Progenitor cell of endocrine pancreas (in vitro differentiated cells): ENCODE measurements around the gene SDK2. TPM values are rescaled to one million over a fixed set of nuclear protein-coding genes. Genes with fewer than 3 reads are reported as not detected.

Experiments used
- DNase-seq: peaks from one replicate; pipeline ENCODE4 v3.0.0; 2021; ENCODE audit warnings: low spot score; ENCODE audit not compliant: unreplicated experiment
- H3K27ac Mint-ChIP-seq: 2 replicates; pipeline ENCODE4 v1.8.0; 2021; ENCODE audit warnings: mild to moderate bottlenecking, moderate library complexity, mixed read lengths
- H3K27me3 Mint-ChIP-seq: 2 replicates; pipeline ENCODE4 v1.8.0; 2021; ENCODE audit warnings: mixed read lengths
- H3K36me3 Mint-ChIP-seq: 2 replicates; pipeline ENCODE4 v1.8.0; 2022; ENCODE audit warnings: mixed read lengths; ENCODE audit not compliant: insufficient read depth
- H3K4me1 Mint-ChIP-seq: 2 replicates; pipeline ENCODE4 v1.8.0; 2021; ENCODE audit warnings: low read depth, mixed read lengths
- H3K4me3 Mint-ChIP-seq: 2 replicates; pipeline ENCODE4 v1.8.0; 2021; ENCODE audit warnings: low read depth, mild to moderate bottlenecking, moderate library complexity, mixed read lengths
- H3K9me3 Mint-ChIP-seq: 2 replicates; pipeline ENCODE4 v1.8.0; 2021; ENCODE audit warnings: low read depth, mixed read lengths
- CTCF ChIP-seq: fragments of 200-600 bp; sonication (generic); IDR thresholded peaks from one replicate; pipeline ENCODE4 v1.5.0; 2021; ENCODE audit warnings: antibody characterized with exemption, mild to moderate bottlenecking; ENCODE audit not compliant: unreplicated experiment
- total RNA-seq: library from RNA; stranded (reverse); gene quantifications from 2 replicates; pipeline ENCODE4 v1.2.1, GENCODE V29; 2021

Gene SDK2
- total RNA-seq, 1 donor from 2014 or later, result 6.7 TPM

GRCh38 chr17:73360961-73361761 lies 283.1 kb downstream of the SDK2 start:
- peaks cover 9% of the 10 kb centered on the region for H3K27me3 Mint-ChIP-seq
- no peaks in the 10 kb centered on the region for H3K36me3 Mint-ChIP-seq
- H3K4me3 Mint-ChIP-seq, result no peak overlapping the region
- H3K4me1 Mint-ChIP-seq, result peaks cover 33% of the 10 kb centered on the region
- DNase-seq, result peak; percentile 63
- H3K27ac Mint-ChIP-seq, result peak overlapping the region; percentile 92
- H3K9me3 Mint-ChIP-seq, result no peaks in the 10 kb centered on the region
- peak; percentile 13 for TF ChIP-seq CTCF

- Mint-ChIP-seq H3K9me3 (no peaks in the 10 kb centered on the region), H3K36me3 (no peaks in the 10 kb centered on the region)
These were observed 284.2 kb downstream of the SDK2 start for GRCh38 chr17:73359987-73360410.

DNA sequence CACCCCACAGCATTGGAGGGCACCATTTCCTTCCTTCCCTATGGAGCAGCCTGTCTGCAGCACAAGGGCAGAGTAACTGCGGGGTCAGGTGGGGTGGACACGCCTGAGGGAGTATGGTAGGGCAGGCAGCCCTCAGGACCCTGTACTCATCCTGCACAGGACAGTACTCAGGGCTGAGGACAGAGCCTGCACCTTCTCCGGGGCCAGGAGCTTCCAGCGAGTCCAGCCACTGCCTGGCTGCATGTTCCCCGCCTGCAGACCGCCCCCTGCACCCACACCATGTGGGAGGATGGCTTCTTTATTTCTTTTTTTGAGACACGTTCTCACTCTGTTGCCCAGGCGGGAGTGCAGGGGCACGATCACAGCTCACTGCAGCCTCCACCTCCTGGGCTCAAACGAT lies 284.9 kb downstream of the SDK2 start:
- Mint-ChIP-seq H3K4me1 (peaks cover 31% of the 10 kb centered on the region), H3K27ac (no peak overlapping the region)

More at GRCh38 chr17:73359987-73360410, 284.2 kb downstream of the SDK2 start:
- H3K4me1 Mint-ChIP-seq, result peaks cover 33% of the 10 kb centered on the region
- DNase-seq, result peak; percentile 36
- H3K4me3 Mint-ChIP-seq, result no peak overlapping the region
- peaks cover 2% of the 10 kb centered on the region for H3K27me3 Mint-ChIP-seq
- H3K27ac Mint-ChIP-seq, result peak overlapping the region; percentile 91
- peak; percentile 24 for TF ChIP-seq CTCF

DNA sequence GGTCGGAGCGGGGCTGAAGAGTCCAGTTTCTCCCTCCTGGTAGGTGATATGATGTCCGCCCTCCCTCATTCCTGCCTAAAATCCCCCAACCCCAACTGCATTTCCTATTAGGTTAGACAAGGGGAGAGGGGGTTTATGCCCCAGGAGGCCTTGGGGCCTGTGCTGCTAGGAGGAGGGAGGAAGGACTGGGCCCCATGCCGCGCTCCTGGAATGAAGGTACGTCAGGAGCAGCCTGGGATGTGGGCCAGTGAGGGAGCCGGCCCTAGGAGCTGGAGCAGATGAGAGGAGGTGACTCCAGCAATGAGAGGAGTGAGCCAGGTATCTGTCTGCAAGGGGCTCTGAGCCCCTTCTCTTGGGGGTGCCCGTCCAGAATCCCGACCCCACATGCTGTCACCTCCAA lies 285.6 kb downstream of the SDK2 start:
- Mint-ChIP-seq H3K27me3 (no peaks in the 10 kb centered on the region), H3K4me3 (no peak overlapping the region), H3K36me3 (no peaks in the 10 kb centered on the region), H3K4me1 (peaks cover 26% of the 10 kb centered on the region), H3K9me3 (no peaks in the 10 kb centered on the region), H3K27ac (no peak overlapping the region)
- DNase-seq, result no peak
- no peak for TF ChIP-seq CTCF

More for the DNA sequence above, 284.9 kb downstream of the SDK2 start:
- DNase-seq, result no peak
- no peak for TF ChIP-seq CTCF
- no peaks in the 10 kb centered on the region for H3K27me3 Mint-ChIP-seq
- no peaks in the 10 kb centered on the region for H3K9me3 Mint-ChIP-seq
- no peak overlapping the region for H3K4me3 Mint-ChIP-seq
- no peaks in the 10 kb centered on the region for H3K36me3 Mint-ChIP-seq

- Mint-ChIP-seq H3K27ac (no peak overlapping the region), H3K9me3 (no peaks in the 10 kb centered on the region), H3K4me3 (no peak overlapping the region), H3K27me3 (no peaks in the 10 kb centered on the region), H3K4me1 (peaks cover 24% of the 10 kb centered on the region), H3K36me3 (no peaks in the 10 kb centered on the region)
- no peak for DNase-seq
- TF ChIP-seq CTCF, result no peak
These were observed 286.3 kb downstream of the SDK2 start for GRCh38 chr17:73357981-73358380.
